HG02610 (cell line): ENCODE data around the gene KCTD18.
A peak's percentile ranks its signal among the peaks of the same experiment; 100 is the strongest.

ENCODE experiments used
- ATAC-seq: cut with Tn5 transposase; IDR thresholded peaks from one replicate; pipeline ENCODE4 v1.9.1; 2021; ENCODE audit warnings: mild to moderate bottlenecking, moderate library complexity; ENCODE audit not compliant: unreplicated experiment

Gene KCTD18

GRCh38 chr2:200486529-200486928 is 23.3 kb downstream of the KCTD18 start:
- ATAC-seq, result no peak

DNA sequence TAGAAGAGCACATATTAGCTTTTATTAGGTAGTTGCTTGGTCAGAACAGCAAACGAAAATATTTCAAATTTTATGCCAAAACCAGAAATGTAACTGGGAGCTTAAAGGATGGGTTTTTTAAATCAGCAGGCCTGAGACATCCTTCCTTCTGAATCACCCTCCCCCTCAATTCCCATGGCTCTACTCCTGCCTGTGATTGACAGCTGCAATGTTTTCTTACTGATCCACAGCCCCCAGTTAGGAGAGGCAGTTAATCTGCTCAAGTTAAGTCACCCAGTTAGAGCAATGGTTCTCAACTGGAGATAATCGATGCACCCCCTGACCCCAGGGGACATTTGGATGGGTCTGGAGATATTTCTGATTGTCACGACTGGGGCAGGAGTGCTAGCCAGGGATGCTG is 24.9 kb downstream of the KCTD18 start:
- ATAC-seq, result no peak

DNA sequence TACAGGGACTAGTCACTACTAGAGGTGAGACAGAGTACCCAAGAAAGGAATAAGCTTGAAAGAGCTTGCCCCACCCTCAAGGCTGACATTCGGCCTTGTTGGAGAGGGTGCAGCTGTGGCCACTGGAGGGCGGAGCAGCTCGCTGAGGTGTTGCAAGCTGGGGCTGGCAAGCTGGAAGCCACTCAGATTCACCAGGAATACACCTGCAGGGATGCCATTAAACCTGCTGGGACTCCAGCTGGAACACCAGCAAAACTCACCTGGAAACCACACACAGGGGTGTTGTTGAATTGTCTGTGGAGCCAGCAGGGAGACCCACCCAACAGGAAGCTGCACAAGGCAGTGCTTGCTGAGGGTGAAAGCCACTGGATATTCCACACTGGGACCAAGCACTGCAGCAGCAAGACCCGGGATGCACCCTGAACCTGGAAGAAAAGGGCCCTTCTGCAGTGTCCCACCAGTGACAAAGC is 26.1 kb downstream of the KCTD18 start:
- peak; percentile 36 for ATAC-seq

DNA sequence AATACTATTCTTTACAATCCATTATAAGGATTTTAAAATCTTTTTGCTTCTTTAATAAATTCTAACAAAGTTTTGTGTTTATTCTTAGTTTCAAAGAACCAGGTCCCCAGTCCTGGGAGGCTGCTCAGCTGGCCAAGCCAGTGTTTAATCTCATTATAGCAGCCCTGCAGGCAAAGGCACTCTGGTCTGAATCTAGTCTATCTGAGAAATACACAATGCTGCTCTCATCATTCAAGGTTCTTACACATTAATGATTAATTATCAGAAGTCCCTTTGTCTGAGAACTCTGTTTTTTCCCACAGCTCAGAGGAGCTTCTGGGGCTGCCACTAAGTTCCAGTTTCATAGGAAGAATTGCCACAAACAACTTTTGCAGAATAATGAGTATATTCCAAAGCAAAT is 27.7 kb downstream of the KCTD18 start:
- ATAC-seq, result peak; percentile 37

GRCh38 chr2:200479692-200480265 is 30.1 kb downstream of the KCTD18 start:
- ATAC-seq, result no peak

GRCh38 chr2:200477667-200478131 is 32.2 kb downstream of the KCTD18 start:
- ATAC-seq, result no peak

- no peak for ATAC-seq
These were observed 33.0 kb downstream of the KCTD18 start for GRCh38 chr2:200476836-200477235.

DNA sequence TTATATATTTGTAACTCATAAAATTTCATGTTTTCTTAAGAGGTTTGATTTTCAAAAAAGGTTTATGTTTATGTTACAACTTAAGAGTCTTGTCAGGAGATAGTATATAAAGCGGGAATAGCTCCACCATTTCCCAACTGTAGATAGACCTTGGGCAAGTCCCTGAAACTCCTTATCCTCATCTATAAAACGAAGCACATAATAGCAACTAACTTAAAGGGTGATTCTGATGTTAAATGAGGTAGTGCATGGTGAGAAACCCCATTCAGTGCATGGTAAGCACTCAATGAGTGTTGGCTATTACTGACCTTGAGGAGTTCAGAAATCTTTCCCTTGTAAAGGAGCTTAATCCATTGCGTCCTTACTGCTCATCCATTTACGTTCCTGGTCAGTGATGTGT is 34.1 kb downstream of the KCTD18 start:
- ATAC-seq, result no peak

DNA sequence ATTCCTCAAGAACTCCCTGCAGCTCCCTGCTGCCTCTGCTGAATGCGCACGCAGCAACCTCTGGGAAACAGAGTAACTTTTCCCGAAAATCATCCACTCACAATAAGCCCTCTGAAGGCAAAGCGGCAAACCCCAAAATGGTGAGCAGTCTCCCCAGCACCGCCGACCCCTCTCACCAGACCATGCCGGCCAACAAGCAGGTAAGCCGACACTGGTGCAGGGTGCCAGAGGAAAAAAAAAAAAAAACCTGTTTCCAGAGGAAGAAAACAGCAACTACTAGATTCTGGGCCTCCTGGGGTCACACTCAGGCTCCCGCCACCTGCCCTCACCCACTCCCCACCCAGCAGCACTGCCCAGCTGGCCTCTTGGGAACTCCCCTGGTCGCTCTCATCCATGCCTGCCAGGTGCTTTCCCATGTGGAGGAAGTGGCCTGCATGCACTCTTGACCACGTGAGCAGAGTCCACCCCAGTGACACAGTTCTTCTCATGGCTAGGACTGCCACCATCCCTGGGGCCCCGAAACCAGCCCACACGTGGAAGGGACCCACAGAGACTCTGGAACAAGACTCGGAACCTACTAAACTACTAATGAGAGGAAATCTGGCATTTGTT is 36.9 kb downstream of the KCTD18 start:
- ATAC-seq, result no peak

- peak; percentile 21 for ATAC-seq
These were observed 37.8 kb downstream of the KCTD18 start for GRCh38 chr2:200471928-200472645.

DNA sequence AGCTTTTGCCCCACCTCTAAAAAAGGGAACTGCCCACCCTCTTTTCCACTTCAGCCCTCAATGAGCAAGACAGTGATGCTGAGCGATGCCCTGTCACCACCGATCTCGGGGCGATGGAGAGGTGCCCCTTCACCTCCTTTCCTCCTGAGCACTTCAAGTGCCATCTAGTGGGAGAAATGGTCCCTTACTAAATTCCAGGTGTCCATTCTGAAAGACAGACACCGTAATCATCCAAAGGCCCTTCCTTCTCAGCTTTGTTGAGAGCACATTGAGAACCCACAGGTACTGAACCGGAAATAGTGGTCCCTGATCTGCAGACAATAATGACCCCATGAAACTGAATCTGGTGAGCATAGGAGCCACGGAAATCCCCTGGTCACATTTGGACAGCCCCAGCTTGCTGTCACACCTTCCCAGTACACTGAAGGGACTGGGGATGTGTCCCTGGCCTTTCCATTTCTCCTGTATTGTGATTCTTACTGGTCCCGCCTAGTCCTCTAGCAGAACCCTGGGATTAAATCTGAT is 38.5 kb downstream of the KCTD18 start:
- ATAC-seq, result peak; percentile 88

DNA sequence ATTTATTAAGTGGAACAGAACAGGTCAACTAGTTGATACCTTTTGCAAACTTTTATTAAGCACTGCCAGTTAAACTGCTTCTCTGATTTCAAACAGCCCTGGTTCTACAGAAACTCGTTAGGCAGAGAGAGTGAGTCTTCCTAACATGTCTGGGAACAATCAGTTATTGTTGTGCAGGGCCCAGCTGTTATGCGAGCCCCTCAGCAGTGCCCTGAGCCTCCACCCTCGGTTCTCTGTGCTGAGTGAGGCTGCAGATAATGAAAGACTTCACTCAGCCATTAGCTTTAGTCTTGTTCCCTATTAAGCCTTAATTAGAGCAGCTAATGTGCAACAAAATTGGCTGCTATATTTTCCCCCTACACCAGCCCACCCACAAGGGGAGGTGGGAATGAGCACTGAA is 39.6 kb downstream of the KCTD18 start:
- ATAC-seq, result no peak

DNA sequence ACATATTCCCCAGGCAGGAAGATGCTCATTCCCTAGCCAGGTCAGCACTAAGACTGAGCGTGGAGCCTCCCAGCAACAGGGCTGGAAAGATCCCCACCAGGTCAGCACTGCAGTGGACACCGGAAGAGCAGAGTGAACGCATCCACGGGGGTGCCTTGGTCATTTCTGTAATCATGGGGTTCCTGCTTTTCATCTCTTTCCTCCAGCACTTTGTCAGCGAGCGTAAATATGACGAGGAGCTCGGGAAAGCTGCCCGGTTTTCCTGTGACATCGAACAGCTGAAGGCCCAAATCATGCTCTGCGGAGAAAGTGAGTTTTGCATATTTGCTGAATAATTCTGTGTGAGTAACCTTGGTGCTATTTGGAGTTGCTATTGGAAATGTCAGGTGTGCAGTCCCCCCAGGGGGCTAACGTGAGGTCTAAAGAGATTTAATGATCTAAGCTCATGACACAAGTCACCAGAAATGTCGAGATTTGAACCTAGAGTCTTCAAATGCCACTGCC is 40.1 kb downstream of the KCTD18 start:
- ATAC-seq, result no peak

DNA sequence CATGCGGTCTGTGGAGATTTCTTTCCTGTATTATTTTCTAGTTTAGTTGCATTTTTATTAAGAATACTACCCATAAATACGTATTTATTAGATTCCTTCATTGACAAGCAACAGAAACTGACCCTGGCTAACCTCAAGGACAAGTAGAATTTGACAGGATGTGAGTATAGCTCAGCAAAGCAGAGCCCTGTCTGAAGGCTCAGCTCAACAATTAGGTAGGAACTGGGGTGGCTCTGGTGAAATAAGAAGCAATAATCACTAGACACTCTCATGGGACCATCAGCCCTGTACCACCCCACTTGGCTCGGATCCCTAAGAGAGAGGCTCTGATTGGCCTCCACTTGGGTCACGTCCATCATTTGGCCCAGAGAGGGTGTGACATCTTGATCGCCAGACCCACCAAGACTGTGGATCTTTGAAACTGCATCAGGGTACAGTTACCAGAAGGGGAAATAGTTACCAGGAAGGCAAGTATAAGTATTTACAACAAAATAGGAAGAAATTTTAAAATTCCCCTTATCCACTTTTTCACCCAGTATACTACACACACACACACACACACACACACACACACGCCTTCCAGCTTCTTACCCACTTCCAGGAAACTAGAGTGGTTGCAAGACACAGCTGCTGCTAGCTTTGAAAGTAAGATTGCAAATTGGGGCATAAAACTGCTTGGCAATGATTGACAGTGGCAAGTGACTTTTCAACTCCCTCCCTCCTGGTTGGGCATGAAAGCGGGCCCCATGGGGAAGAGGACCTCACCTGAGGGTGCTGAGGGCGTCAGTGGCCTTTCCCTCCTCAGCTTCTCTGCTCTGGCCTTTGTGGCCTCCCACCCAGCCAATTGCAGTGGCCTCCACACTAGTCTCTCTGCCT is 41.8 kb downstream of the KCTD18 start:
- ATAC-seq, result no peak

GRCh38 chr2:200466425-200467418 is 43.1 kb downstream of the KCTD18 start:
- ATAC-seq, result peak; percentile 20

DNA sequence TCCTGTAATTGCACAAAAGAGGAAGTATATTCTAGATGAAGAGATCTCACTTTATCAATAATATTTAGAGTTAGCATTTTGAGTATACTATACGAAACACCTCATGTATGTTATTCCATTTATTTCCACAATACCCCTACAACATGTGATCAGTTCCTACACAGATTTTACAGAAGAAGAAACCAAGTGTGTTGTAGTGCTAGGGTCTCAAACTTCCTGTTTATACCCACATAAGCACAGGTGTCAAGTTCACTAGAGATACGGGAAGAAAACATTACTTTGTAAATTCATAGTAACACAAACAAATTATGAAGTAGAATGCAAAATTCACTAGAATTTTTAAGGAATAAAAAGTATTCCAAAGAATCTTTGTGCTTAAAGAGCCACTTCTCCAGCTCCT is 46.4 kb downstream of the KCTD18 start:
- no peak for ATAC-seq

DNA sequence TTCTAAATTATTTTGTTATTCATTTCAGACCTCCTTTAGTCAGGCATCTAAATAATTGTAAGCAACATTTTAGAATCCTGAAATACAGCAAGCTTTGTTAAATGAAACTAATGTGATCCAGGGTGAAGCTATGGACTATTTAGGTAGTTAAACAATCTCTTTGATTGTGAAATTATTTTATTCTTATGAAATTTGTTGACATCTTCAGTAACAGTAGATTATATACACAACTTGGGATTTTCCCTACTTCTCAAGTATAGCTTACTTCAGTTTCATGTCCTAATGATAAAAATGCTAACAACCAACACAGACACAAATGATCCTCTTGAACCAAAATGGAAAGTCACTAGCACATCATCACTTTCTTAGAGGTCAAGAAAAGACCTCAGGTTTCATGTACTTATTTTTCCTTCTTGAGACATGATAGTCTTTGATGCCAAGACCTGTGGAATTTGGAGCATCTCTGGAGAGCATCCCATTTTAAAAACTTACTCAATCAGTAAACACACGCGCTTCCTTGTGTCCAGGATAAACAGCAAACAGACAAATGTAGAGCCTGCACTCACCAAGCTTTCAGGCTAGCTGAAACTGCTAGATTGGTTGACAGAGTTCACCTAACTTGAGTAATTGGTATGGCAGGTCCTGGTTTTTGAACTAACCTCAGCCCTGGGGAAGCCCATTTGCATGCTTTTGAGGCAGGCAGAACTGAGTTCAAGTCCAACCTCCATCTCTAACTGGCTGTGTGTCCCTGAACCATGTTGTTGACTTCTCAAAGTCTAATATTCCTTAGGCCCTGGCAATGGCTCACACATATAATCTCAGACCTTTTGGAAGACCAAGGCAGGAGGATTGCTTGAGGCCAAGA is 47.8 kb downstream of the KCTD18 start:
- ATAC-seq, result no peak

DNA sequence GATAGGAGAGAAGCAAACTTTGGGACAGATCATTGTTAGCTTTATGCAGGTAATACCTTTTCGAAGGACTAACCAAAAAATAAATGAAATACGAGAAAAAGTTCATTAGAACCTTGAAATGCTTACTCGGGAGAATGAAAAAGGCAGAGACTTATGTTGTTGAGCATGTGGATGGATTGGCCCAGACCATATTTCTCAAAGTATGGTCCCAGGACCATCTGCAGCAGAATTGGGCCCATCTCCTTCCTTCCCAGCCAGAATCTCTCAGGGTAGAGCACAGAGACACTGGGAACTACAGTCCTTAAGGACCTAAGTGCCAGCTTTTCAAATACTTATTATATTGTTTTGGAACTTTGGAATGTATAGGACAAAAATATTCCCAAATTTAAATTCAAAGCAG is 50.8 kb downstream of the KCTD18 start:
- ATAC-seq, result no peak

- ATAC-seq, result no peak
These were observed 53.3 kb downstream of the KCTD18 start for GRCh38 chr2:200456567-200456966.
